ENCODE results near the gene PALMD. TPM values are rescaled to one million over a fixed set of nuclear protein-coding genes. Genes with fewer than 3 reads are reported as not detected.

PALMD gene
- total RNA-seq, 1 experiment from 2014 or later: not detected

GRCh38 chr1:99740141-99740540 is 94.2 kb downstream of the PALMD start:
- Histone ChIP-seq H3K36me3 (ENCODE audit: control insufficient read depth, insufficient read depth, low read length) (no peaks in the 10 kb centered on the region), H3K4me3 (ENCODE audit: low read depth, low read length) (no peak overlapping the region), H3K27me3 (replicated peaks; ENCODE audit: control insufficient read depth, insufficient read depth, low read length) (no peaks in the 10 kb centered on the region), H3K9me3 (no peaks in the 10 kb centered on the region), H3K4me1 (peaks cover 13% of the 10 kb centered on the region)
- no peaks in the 10 kb centered on the region for H3K9me3 Mint-ChIP-seq (ENCODE audit: unreplicated experiment)
- no peaks in the 10 kb centered on the region for H3K27me3 Mint-ChIP-seq (ENCODE audit: insufficient read depth, unreplicated experiment)
- no peak for DNase-seq
- intact Hi-C loops (cut with micrococcal nuclease; ENCODE audit: unreplicated experiment): no loop called here
- no TSS peak for BruUV-seq (replicated peaks)
- peaks cover 12% of the 10 kb centered on the region for H3K4me1 Mint-ChIP-seq (ENCODE audit: low read depth, unreplicated experiment)
- CTCF ChIA-PET: no interaction called here
- no peaks in the 10 kb centered on the region for H3K36me3 Mint-ChIP-seq (ENCODE audit: insufficient read depth, unreplicated experiment)
- POLR2A ChIA-PET: no interaction called here
- TF ChIP-seq, protein P1, sequence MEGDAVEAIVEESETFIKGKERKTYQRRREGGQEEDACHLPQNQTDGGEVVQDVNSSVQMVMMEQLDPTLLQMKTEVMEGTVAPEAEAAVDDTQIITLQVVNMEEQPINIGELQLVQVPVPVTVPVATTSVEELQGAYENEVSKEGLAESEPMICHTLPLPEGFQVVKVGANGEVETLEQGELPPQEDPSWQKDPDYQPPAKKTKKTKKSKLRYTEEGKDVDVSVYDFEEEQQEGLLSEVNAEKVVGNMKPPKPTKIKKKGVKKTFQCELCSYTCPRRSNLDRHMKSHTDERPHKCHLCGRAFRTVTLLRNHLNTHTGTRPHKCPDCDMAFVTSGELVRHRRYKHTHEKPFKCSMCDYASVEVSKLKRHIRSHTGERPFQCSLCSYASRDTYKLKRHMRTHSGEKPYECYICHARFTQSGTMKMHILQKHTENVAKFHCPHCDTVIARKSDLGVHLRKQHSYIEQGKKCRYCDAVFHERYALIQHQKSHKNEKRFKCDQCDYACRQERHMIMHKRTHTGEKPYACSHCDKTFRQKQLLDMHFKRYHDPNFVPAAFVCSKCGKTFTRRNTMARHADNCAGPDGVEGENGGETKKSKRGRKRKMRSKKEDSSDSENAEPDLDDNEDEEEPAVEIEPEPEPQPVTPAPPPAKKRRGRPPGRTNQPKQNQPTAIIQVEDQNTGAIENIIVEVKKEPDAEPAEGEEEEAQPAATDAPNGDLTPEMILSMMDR (IDR thresholded peaks at IDR 0.05; ENCODE audit: insufficient read depth in 1 of 2, low read depth in 1 of 2, low read length in 1 of 2, severe bottlenecking in 1 of 2, unreplicated experiment in 1 of 2): no peak
- no peak overlapping the region for H3K4me3 Mint-ChIP-seq (ENCODE audit: unreplicated experiment)
- no peak overlapping the region for H3K27ac Mint-ChIP-seq (ENCODE audit: unreplicated experiment)

Other genes with a start within 250 kb of the PALMD start
- 9.6 and 11.1 TPM in 2 replicates for gene FRRS1, start 120.5 kb downstream of the PALMD start, total RNA-seq (2022)
- 23.6 and 24.2 TPM in 2 replicates for gene AGL, start 204.2 kb downstream of the PALMD start, total RNA-seq (2022)